GM23338 (cell line): ENCODE measurements around the gene ALCAM. TPM values are rescaled to one million over a fixed set of nuclear protein-coding genes. Genes with fewer than 3 reads are reported as not detected.

Source experiments
- ATAC-seq: fragments of 200-7000 bp; cut with Tn5 transposase; 3 replicates; pipeline ENCODE4 v1.9.1; 2020
- DNase-seq: peaks from one replicate; pipeline ENCODE4 v3.0.0-alpha.2; 2015; ENCODE audit warnings: low spot score
- H2AFZ ChIP-seq: fragments of 200-600 bp; sonication (generic); 2 replicates; pipeline ENCODE4 v1.8.0; 2016; ENCODE audit warnings: antibody characterized with exemption, mild to moderate bottlenecking, moderate library complexity
- H3F3A ChIP-seq: fragments of 200-600 bp; sonication (generic); replicated peaks from 2 replicates; pipeline ENCODE4 v1.8.0; 2017; ENCODE audit warnings: antibody characterized with exemption, mixed run types, low read depth
- H3K27ac ChIP-seq: fragments of 200-600 bp; sonication (generic); 2 replicates; pipeline ENCODE4 v1.6.1; 2016; ENCODE audit warnings: low read depth
- H3K27me3 ChIP-seq: fragments of 200-600 bp; sonication (generic); 2 replicates; pipeline ENCODE4 v1.8.0; 2016; ENCODE audit warnings: mild to moderate bottlenecking, mixed run types, moderate library complexity; ENCODE audit not compliant: insufficient read depth
- H3K36me3 ChIP-seq: fragments of 200-600 bp; sonication (generic); 2 replicates; pipeline ENCODE4 v1.8.0; 2016; ENCODE audit warnings: mild to moderate bottlenecking; ENCODE audit not compliant: insufficient read depth
- H3K4me1 ChIP-seq: fragments of 200-600 bp; sonication (generic); 2 replicates; pipeline ENCODE4 v1.8.0; 2016; ENCODE audit warnings: mild to moderate bottlenecking, moderate library complexity; ENCODE audit not compliant: insufficient read depth
- H3K4me2 ChIP-seq: fragments of 200-600 bp; sonication (generic); 2 replicates; pipeline ENCODE4 v1.7.1; 2017; ENCODE audit warnings: mixed run types
- H3K4me3 ChIP-seq: fragments of 200-600 bp; sonication (generic); 2 replicates; pipeline ENCODE4 v1.6.1; 2016; ENCODE audit warnings: mixed run types
- H3K79me2 ChIP-seq: fragments of 200-600 bp; sonication (generic); replicated peaks from 2 replicates; pipeline ENCODE4 v1.8.0; 2017; ENCODE audit warnings: mild to moderate bottlenecking; ENCODE audit not compliant: insufficient read depth
- H3K9me2 ChIP-seq: fragments of 200-600 bp; sonication (generic); 2 replicates; pipeline ENCODE4 v1.8.0; 2017; ENCODE audit not compliant: insufficient read depth
- H4K20me1 ChIP-seq: fragments of 200-600 bp; sonication (generic); replicated peaks from 2 replicates; pipeline ENCODE4 v1.8.0; 2017; ENCODE audit warnings: mild to moderate bottlenecking; ENCODE audit not compliant: insufficient read depth
- H3K27ac Mint-ChIP-seq: 2 replicates; pipeline ENCODE4 v1.8.0; 2020; ENCODE audit warnings: inconsistent platforms, mild to moderate bottlenecking, moderate library complexity, mixed read lengths
- H3K27me3 Mint-ChIP-seq: 3 replicates; pipeline ENCODE4 v1.8.0; 2022; ENCODE audit warnings: low read depth, mild to moderate bottlenecking, moderate library complexity, mixed read lengths, inconsistent platforms; ENCODE audit not compliant: insufficient read depth, poor library complexity
- H3K36me3 Mint-ChIP-seq: 3 replicates; pipeline ENCODE4 v1.8.0; 2021; ENCODE audit warnings: low read depth, mild to moderate bottlenecking, inconsistent platforms, moderate library complexity, mixed read lengths
- H3K4me1 Mint-ChIP-seq: 3 replicates; pipeline ENCODE4 v1.8.0; 2020; ENCODE audit warnings: mild to moderate bottlenecking, inconsistent platforms, mixed read lengths
- H3K4me3 Mint-ChIP-seq: 3 replicates; pipeline ENCODE4 v1.8.0; 2021; ENCODE audit warnings: moderate library complexity, mild to moderate bottlenecking, inconsistent platforms, mixed read lengths
- H3K9me3 Mint-ChIP-seq: 3 replicates; pipeline ENCODE4 v1.8.0; 2020; ENCODE audit warnings: moderate library complexity, mild to moderate bottlenecking, inconsistent platforms, mixed read lengths
- CREB1 ChIP-seq: fragments of 250-450 bp; sonication (Bioruptor Pico); IDR thresholded peaks from 2 replicates; pipeline ENCODE4 v1.5.0; 2020; ENCODE audit warnings: low read depth, mild to moderate bottlenecking, moderate library complexity
- EZH2 ChIP-seq: fragments of 200-600 bp; sonication (generic); IDR thresholded peaks from one replicate; pipeline ENCODE4 v1.8.0; 2017; ENCODE audit warnings: antibody characterized with exemption, mild to moderate bottlenecking, low read depth; ENCODE audit not compliant: unreplicated experiment
- EZH2phosphoT487 ChIP-seq: fragments of 200-600 bp; sonication (generic); IDR thresholded peaks from one replicate; pipeline ENCODE4 v1.8.1; 2018; ENCODE audit warnings: antibody characterized with exemption; ENCODE audit not compliant: unreplicated experiment
- JUNB ChIP-seq: IDR thresholded peaks from one replicate; pipeline ENCODE4 v1.6.1; 2016; ENCODE audit warnings: antibody characterized with exemption; ENCODE audit not compliant: unreplicated experiment
- NANOG ChIP-seq: IDR thresholded peaks from 2 replicates; pipeline ENCODE4 v1.6.1; 2016; ENCODE audit warnings: antibody characterized with exemption, borderline replicate concordance
- POLR2AphosphoS5 ChIP-seq: IDR thresholded peaks from 2 replicates; pipeline ENCODE4 v1.6.1; 2016; ENCODE audit warnings: antibody characterized with exemption, low read depth
- STAT1 ChIP-seq: IDR thresholded peaks from one replicate; pipeline ENCODE4 v1.6.1; 2016; ENCODE audit warnings: antibody characterized with exemption; ENCODE audit not compliant: unreplicated experiment
- ZNF114 ChIP-seq: fragments of 250-450 bp; sonication (Bioruptor Pico); IDR thresholded peaks from 2 replicates; pipeline ENCODE4 v1.5.0; 2020; ENCODE audit warnings: mild to moderate bottlenecking, moderate library complexity
- ZNF331 ChIP-seq: fragments of 250-450 bp; sonication (Bioruptor Pico); IDR thresholded peaks from 2 replicates; pipeline ENCODE4 v1.5.0; 2020; ENCODE audit warnings: low read depth, mild to moderate bottlenecking, moderate library complexity
- polyA plus RNA-seq: library from polyadenylated mRNA; unstranded; fragments of >200 nt; fragmentation: Nextera tagmentation; extraction: Ambion mirVana; gene quantifications from 2 replicates; pipeline ENCODE4 v1.2.1, GENCODE V29; 2016
- total RNA-seq: library from RNA; depleted of rRNA; stranded (reverse); fragments of >200 nt; shearing (Covaris generic); gene quantifications from 2 replicates; pipeline ENCODE4 v1.2.3, GENCODE V29; 2014
- TF ChIP-seq, protein P1 (sequence below), 2 experiments: fragments of 200-600 bp in 1 of 2; sonication (generic) in 1 of 2; conservative IDR thresholded peaks; 2 replicates each; pipeline versions ENCODE4 v1.5.1 to v1.6.1; 2016 to 2017; ENCODE audit warnings: antibody characterized with exemption in 2 of 2, low read depth in 2 of 2, mild to moderate bottlenecking in 2 of 2, moderate library complexity in 1 of 2
- TF ChIP-seq, protein P2 (sequence below): IDR thresholded peaks from 2 replicates; pipeline ENCODE4 v1.6.1; 2016; ENCODE audit warnings: antibody characterized with exemption
- TF ChIP-seq, protein P3 (sequence below): IDR thresholded peaks from one replicate; pipeline ENCODE4 v1.6.1; 2018; ENCODE audit warnings: antibody characterized with exemption; ENCODE audit not compliant: unreplicated experiment
- TF ChIP-seq, protein P4 (sequence below): fragments of 250-450 bp; sonication (Bioruptor Pico); IDR thresholded peaks from 2 replicates; pipeline ENCODE4 v1.5.0; 2020; ENCODE audit warnings: mild to moderate bottlenecking, moderate library complexity

The ALCAM gene
- total and polyA plus RNA-seq, 2 experiments from 2014 or later: 11.3 to 36.0 TPM

DNA sequence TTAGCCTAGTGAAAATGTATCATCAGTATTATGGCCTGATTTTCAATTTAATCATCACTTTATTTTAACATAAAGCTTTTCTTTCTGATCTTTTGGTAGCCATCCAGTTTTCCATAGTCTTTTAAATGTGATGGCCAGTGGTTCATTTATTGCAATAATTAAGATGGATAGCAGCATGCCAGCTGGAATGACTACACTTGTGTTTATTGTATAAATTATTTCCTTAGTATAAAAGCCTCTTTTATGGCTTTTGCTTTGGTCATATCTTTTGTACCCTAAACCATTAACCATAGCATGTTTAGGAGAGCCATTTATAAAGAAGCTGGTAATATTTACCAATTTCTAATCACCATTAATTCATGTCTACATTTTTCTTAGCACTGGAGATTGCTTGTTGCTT lies 31.7 kb downstream of the ALCAM start:
- Mint-ChIP-seq H3K4me3 (no peak overlapping the region), H3K9me3 (peaks cover 6% of the 10 kb centered on the region; the same call in 2 of the 3 replicates), H3K36me3 (peaks cover 19% of the 10 kb centered on the region), H3K27me3 (peaks cover 2% of the 10 kb centered on the region), H3K27ac (peak overlapping the region; percentile 72; the same call in 1 of the 2 replicates), H3K4me1 (peaks cover 11% of the 10 kb centered on the region)
- DNase-seq (no peak), ATAC-seq (no peak)
- Histone ChIP-seq H3K9me2 (no peaks in the 10 kb centered on the region), H3K27me3 (no peaks in the 10 kb centered on the region), H3K36me3 (no peaks in the 10 kb centered on the region), H3K79me2 (peaks cover 10% of the 10 kb centered on the region; the same call in 1 of the 2 replicates), H2AFZ (no peak overlapping the region), H4K20me1 (no peaks in the 10 kb centered on the region), H3F3A (no peaks in the 10 kb centered on the region), H3K27ac (no peak overlapping the region), H3K4me3 (no peak overlapping the region), H3K4me1 (peaks cover 3% of the 10 kb centered on the region; the same call in 1 of the 2 replicates), H3K4me2 (no peak overlapping the region)
- TF ChIP-seq POLR2AphosphoS5: no peak
- no peak for TF ChIP-seq EZH2phosphoT487
- TF ChIP-seq, protein P1, sequence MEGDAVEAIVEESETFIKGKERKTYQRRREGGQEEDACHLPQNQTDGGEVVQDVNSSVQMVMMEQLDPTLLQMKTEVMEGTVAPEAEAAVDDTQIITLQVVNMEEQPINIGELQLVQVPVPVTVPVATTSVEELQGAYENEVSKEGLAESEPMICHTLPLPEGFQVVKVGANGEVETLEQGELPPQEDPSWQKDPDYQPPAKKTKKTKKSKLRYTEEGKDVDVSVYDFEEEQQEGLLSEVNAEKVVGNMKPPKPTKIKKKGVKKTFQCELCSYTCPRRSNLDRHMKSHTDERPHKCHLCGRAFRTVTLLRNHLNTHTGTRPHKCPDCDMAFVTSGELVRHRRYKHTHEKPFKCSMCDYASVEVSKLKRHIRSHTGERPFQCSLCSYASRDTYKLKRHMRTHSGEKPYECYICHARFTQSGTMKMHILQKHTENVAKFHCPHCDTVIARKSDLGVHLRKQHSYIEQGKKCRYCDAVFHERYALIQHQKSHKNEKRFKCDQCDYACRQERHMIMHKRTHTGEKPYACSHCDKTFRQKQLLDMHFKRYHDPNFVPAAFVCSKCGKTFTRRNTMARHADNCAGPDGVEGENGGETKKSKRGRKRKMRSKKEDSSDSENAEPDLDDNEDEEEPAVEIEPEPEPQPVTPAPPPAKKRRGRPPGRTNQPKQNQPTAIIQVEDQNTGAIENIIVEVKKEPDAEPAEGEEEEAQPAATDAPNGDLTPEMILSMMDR (conservative IDR thresholded peaks at IDR 0.05; ENCODE audit: low read depth in 2 of 2): no peak
- TF ChIP-seq JUNB: no peak
- TF ChIP-seq, protein P2, sequence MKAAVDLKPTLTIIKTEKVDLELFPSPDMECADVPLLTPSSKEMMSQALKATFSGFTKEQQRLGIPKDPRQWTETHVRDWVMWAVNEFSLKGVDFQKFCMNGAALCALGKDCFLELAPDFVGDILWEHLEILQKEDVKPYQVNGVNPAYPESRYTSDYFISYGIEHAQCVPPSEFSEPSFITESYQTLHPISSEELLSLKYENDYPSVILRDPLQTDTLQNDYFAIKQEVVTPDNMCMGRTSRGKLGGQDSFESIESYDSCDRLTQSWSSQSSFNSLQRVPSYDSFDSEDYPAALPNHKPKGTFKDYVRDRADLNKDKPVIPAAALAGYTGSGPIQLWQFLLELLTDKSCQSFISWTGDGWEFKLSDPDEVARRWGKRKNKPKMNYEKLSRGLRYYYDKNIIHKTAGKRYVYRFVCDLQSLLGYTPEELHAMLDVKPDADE: no peak
- no peak for TF ChIP-seq STAT1
- TF ChIP-seq ZNF331: no peak
- no peak for TF ChIP-seq EZH2
- no peak for TF ChIP-seq NANOG
- TF ChIP-seq, protein P3, sequence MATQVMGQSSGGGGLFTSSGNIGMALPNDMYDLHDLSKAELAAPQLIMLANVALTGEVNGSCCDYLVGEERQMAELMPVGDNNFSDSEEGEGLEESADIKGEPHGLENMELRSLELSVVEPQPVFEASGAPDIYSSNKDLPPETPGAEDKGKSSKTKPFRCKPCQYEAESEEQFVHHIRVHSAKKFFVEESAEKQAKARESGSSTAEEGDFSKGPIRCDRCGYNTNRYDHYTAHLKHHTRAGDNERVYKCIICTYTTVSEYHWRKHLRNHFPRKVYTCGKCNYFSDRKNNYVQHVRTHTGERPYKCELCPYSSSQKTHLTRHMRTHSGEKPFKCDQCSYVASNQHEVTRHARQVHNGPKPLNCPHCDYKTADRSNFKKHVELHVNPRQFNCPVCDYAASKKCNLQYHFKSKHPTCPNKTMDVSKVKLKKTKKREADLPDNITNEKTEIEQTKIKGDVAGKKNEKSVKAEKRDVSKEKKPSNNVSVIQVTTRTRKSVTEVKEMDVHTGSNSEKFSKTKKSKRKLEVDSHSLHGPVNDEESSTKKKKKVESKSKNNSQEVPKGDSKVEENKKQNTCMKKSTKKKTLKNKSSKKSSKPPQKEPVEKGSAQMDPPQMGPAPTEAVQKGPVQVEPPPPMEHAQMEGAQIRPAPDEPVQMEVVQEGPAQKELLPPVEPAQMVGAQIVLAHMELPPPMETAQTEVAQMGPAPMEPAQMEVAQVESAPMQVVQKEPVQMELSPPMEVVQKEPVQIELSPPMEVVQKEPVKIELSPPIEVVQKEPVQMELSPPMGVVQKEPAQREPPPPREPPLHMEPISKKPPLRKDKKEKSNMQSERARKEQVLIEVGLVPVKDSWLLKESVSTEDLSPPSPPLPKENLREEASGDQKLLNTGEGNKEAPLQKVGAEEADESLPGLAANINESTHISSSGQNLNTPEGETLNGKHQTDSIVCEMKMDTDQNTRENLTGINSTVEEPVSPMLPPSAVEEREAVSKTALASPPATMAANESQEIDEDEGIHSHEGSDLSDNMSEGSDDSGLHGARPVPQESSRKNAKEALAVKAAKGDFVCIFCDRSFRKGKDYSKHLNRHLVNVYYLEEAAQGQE: no peak
- no peak for TF ChIP-seq ZNF114 (CRISPR knock-in tag)
- TF ChIP-seq, protein P4, sequence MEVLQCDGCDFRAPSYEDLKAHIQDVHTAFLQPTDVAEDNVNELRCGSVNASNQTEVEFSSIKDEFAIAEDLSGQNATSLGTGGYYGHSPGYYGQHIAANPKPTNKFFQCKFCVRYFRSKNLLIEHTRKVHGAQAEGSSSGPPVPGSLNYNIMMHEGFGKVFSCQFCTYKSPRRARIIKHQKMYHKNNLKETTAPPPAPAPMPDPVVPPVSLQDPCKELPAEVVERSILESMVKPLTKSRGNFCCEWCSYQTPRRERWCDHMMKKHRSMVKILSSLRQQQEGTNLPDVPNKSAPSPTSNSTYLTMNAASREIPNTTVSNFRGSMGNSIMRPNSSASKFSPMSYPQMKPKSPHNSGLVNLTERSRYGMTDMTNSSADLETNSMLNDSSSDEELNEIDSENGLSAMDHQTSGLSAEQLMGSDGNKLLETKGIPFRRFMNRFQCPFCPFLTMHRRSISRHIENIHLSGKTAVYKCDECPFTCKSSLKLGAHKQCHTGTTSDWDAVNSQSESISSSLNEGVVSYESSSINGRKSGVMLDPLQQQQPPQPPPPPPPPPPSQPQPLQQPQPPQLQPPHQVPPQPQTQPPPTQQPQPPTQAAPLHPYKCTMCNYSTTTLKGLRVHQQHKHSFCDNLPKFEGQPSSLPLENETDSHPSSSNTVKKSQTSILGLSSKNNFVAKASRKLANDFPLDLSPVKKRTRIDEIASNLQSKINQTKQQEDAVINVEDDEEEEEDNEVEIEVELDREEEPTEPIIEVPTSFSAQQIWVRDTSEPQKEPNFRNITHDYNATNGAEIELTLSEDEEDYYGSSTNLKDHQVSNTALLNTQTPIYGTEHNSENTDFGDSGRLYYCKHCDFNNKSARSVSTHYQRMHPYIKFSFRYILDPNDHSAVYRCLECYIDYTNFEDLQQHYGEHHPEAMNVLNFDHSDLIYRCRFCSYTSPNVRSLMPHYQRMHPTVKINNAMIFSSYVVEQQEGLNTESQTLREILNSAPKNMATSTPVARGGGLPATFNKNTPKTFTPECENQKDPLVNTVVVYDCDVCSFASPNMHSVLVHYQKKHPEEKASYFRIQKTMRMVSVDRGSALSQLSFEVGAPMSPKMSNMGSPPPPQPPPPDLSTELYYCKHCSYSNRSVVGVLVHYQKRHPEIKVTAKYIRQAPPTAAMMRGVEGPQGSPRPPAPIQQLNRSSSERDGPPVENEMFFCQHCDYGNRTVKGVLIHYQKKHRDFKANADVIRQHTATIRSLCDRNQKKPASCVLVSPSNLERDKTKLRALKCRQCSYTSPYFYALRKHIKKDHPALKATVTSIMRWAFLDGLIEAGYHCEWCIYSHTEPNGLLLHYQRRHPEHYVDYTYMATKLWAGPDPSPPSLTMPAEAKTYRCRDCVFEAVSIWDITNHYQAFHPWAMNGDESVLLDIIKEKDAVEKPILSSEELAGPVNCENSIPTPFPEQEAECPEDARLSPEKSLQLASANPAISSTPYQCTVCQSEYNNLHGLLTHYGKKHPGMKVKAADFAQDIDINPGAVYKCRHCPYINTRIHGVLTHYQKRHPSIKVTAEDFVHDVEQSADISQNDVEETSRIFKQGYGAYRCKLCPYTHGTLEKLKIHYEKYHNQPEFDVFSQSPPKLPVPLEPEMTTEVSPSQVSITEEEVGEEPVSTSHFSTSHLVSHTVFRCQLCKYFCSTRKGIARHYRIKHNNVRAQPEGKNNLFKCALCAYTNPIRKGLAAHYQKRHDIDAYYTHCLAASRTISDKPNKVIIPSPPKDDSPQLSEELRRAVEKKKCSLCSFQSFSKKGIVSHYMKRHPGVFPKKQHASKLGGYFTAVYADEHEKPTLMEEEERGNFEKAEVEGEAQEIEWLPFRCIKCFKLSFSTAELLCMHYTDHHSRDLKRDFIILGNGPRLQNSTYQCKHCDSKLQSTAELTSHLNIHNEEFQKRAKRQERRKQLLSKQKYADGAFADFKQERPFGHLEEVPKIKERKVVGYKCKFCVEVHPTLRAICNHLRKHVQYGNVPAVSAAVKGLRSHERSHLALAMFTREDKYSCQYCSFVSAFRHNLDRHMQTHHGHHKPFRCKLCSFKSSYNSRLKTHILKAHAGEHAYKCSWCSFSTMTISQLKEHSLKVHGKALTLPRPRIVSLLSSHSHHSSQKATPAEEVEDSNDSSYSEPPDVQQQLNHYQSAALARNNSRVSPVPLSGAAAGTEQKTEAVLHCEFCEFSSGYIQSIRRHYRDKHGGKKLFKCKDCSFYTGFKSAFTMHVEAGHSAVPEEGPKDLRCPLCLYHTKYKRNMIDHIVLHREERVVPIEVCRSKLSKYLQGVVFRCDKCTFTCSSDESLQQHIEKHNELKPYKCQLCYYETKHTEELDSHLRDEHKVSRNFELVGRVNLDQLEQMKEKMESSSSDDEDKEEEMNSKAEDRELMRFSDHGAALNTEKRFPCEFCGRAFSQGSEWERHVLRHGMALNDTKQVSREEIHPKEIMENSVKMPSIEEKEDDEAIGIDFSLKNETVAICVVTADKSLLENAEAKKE (CRISPR knock-in tag): no peak
- TF ChIP-seq CREB1 (CRISPR knock-in tag): no peak
